Astrocyte (in vitro differentiated cells and primary cell): ENCODE measurements around the gene MYO1B.

ENCODE experiments used
- EZH2 ChIP-seq: IDR thresholded peaks from 2 replicates; pipeline ENCODE4 v1.6.1; 2012; ENCODE audit warnings: mild to moderate bottlenecking, low read length, inconsistent platforms; ENCODE audit not compliant: insufficient read depth
- TF ChIP-seq, protein P1 (sequence below): IDR thresholded peaks from 2 replicates; pipeline ENCODE4 v1.5.1; 2011; ENCODE audit warnings: low read depth, mild to moderate bottlenecking, inconsistent platforms, low read length, moderate library complexity; ENCODE audit not compliant: insufficient read depth

DNA sequence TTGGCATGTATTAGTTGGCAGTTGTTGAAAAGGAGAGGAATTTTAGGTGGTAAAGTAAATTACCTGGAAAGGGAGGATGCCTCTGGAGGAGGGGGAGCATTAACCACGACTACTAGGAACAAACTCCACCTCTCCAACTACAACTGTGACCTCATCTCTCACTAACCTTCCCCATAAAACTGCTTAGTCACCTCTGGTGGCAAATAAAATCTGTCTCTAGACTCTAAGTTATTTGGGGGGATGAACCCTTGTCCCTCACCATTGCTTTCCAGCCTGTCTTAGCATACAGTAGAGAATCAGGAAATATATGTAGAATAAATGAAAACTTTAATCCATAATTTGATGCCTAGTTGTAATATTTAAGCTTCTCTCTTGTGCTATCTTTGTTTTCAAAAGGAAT, 27.6 kb upstream of the MYO1B start:
- TF ChIP-seq, protein P1, sequence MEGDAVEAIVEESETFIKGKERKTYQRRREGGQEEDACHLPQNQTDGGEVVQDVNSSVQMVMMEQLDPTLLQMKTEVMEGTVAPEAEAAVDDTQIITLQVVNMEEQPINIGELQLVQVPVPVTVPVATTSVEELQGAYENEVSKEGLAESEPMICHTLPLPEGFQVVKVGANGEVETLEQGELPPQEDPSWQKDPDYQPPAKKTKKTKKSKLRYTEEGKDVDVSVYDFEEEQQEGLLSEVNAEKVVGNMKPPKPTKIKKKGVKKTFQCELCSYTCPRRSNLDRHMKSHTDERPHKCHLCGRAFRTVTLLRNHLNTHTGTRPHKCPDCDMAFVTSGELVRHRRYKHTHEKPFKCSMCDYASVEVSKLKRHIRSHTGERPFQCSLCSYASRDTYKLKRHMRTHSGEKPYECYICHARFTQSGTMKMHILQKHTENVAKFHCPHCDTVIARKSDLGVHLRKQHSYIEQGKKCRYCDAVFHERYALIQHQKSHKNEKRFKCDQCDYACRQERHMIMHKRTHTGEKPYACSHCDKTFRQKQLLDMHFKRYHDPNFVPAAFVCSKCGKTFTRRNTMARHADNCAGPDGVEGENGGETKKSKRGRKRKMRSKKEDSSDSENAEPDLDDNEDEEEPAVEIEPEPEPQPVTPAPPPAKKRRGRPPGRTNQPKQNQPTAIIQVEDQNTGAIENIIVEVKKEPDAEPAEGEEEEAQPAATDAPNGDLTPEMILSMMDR = no peak
- no peak for TF ChIP-seq EZH2
